ENCODE results near the gene TMBIM1.

TMBIM1 gene

DNA sequence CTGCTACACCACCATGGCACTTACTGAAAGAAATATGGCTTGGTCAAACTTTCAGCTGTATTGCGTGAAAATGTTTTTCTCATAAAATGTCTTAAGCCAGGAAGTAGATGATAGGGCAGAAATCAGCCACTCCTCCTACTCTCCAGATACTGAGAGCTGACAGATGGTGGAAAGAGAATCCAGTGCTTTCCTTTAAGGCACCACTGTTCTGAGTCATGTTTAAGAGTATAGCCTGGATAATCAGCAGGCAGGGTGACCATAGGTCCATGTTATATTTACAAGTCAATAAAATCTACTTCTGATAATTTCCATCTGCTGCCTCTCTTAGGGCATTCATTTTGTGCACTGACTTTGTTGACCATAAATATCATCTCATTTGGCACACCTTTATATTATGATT is 53.4 kb downstream of the TMBIM1 start:
- Histone ChIP-seq H3K27ac (no peak overlapping the region; the same call in 1 of the 2 replicates), H3K27me3 (ENCODE audit: insufficient read depth, low read depth, severe bottlenecking) (no peaks in the 10 kb centered on the region), H3K9me3 (ENCODE audit: severe bottlenecking) (no peaks in the 10 kb centered on the region), H3K36me3 (peaks cover 69% of the 10 kb centered on the region), H3K4me3 (ENCODE audit: low read depth, low read length) (no peak overlapping the region)
- no peak for TF ChIP-seq CTCF (IDR thresholded peaks at IDR 0.05; ENCODE audit: low read depth, low read length)
- DNase-seq, result no peak

DNA sequence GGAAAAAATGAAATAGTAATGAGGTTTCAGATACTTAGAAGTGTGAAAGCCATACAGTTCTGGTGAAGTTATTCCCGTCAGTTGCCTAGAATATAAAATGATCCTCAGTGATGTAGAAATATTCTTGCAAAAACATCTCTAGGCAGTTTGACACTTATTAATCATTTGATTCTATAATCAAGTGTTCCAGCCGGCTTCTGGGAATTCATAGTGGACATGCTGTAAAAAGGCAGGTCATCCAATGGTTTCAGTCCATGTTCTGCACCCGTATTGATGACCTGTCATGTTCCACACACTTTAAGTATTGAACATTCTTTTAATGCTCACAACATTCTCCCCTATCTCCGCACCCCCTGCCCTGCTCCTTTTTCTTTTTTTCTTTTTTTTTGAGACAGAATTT is 55.5 kb downstream of the TMBIM1 start:
- TF ChIP-seq CTCF (IDR thresholded peaks at IDR 0.05; ENCODE audit: low read depth, low read length), result no peak
- Histone ChIP-seq H3K4me3 (ENCODE audit: low read depth, low read length) (no peak overlapping the region), H3K27ac (no peak overlapping the region), H3K27me3 (ENCODE audit: insufficient read depth, low read depth, severe bottlenecking) (no peaks in the 10 kb centered on the region), H3K36me3 (peaks cover 76% of the 10 kb centered on the region), H3K9me3 (ENCODE audit: severe bottlenecking) (no peaks in the 10 kb centered on the region)
- DNase-seq, result no peak

DNA sequence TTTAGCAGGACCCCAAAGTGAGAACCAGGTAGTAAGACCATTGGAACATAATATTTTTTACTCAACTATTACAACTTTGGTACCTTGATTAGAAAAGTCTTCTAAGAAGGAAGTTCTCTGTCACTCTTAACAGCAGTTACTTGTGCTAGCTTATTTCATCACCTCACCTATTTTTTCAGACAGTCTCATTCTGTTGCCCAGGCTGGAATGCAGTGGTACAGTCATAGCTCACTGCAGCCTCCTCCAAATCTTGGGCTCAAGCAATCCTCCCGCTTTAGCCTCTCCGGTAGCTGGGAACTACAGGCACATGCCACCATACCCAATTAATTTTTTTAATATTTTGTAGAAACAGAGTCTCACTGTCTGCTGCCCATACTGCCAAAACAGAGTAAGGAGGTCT is 57.3 kb downstream of the TMBIM1 start:
- Histone ChIP-seq H3K36me3 (peaks cover 77% of the 10 kb centered on the region), H3K27me3 (ENCODE audit: insufficient read depth, low read depth, severe bottlenecking) (no peaks in the 10 kb centered on the region), H3K4me3 (ENCODE audit: low read depth, low read length) (no peak overlapping the region), H3K27ac (no peak overlapping the region), H3K9me3 (ENCODE audit: severe bottlenecking) (no peaks in the 10 kb centered on the region)
- TF ChIP-seq CTCF (IDR thresholded peaks at IDR 0.05; ENCODE audit: low read depth, low read length), result no peak
- DNase-seq, result no peak

DNA sequence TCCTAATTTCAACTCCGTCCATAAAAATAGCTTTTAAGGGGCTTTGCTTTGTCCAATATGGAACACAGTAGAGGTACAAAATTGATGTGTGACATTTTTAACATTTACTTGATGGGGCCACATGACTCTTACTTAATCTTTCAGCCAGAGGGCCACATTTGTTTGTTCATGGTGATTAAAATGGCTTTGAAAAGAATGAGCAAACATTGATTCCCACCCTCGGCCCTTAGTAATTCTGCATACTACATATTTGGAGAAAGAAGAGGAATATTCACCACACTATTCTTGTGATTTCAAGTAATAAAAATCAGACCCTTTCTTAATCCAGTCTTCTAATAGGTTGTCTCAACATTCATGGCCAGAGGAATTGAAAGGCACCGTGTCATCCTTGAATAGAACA is 57.8 kb downstream of the TMBIM1 start:
- Histone ChIP-seq H3K27ac (no peak overlapping the region), H3K36me3 (peaks cover 72% of the 10 kb centered on the region), H3K9me3 (ENCODE audit: severe bottlenecking) (no peaks in the 10 kb centered on the region), H3K27me3 (ENCODE audit: insufficient read depth, low read depth, severe bottlenecking) (no peaks in the 10 kb centered on the region), H3K4me3 (ENCODE audit: low read depth, low read length) (no peak overlapping the region)
- TF ChIP-seq CTCF (IDR thresholded peaks at IDR 0.05; ENCODE audit: low read depth, low read length), result no peak
- DNase-seq, result no peak

- Histone ChIP-seq H3K36me3 (peaks cover 71% of the 10 kb centered on the region), H3K4me3 (ENCODE audit: low read depth, low read length) (no peak overlapping the region), H3K27me3 (ENCODE audit: insufficient read depth, low read depth, severe bottlenecking) (no peaks in the 10 kb centered on the region), H3K9me3 (ENCODE audit: severe bottlenecking) (no peaks in the 10 kb centered on the region), H3K27ac (no peak overlapping the region)
- DNase-seq, result no peak
- TF ChIP-seq CTCF (IDR thresholded peaks at IDR 0.05; ENCODE audit: low read depth, low read length), result no peak
Observed at GRCh38 chr2:218233543-218233942, 58.8 kb downstream of the TMBIM1 start.

GRCh38 chr2:218230882-218231281 is 61.4 kb downstream of the TMBIM1 start:
- no peak for DNase-seq
- Histone ChIP-seq H3K4me3 (ENCODE audit: low read depth, low read length) (no peak overlapping the region), H3K36me3 (peaks cover 75% of the 10 kb centered on the region), H3K9me3 (ENCODE audit: severe bottlenecking) (no peaks in the 10 kb centered on the region), H3K27me3 (ENCODE audit: insufficient read depth, low read depth, severe bottlenecking) (no peaks in the 10 kb centered on the region), H3K27ac (no peak overlapping the region)
- TF ChIP-seq CTCF (IDR thresholded peaks at IDR 0.05; ENCODE audit: low read depth, low read length), result no peak
